ENCODE data around the gene KIF17.
"Not testable (repeated sequence)": the region's sequence is repeated elsewhere in the genome, so short reads cannot be mapped to it uniquely, and the experiment has no call there.

KIF17 gene

DNA sequence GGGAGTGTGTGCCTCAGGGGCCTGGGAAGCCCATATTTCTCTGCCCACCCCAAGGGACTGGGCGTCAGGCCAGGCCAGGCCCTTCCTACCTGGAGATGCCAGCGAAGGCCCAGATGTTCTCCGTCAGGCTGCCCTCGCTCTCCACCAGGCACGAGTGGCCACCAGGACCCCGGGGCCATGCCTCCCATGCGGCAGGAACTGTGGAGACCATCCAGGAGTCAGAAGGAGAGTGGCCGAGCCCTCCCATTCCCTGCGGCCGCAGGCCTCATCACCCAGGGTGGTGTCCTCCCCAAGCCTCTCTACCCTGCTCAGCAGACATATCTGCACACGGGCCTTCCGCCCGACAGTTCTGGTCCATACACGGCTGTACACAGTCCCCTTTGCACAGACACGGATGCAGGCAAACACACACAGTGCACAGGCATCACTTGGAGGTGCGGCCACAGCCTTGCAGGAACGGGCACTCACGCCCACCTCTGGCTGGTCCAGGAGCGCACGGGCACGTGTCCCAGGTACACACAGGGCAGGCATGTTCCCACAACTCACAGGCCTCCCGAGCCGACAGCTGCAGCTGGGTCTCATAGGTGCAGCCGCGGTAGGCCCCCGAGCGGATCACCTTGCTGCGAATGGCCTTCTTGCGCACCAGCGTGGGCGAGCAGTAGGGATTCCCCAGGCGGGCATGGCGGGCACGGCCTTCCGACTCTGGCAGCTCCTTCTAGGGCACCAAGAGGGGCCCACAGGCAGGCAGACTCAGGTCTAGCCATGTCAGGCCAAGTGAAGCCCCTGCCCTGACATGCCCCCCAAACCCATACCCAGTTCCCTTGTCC lies 5.9 kb upstream of the KIF17 start:
- in situ Hi-C loops (cut with MboI; ENCODE audit: low sequenced_read_pairs), result no loop called here
- no peaks in the 10 kb centered on the region for H3K4me1 ChIP-seq
- H3K36me3 ChIP-seq (replicated peaks), result no peaks in the 10 kb centered on the region
- DNase-seq (ENCODE audit: low spot score in 2 of 2), result no peak
- no peaks in the 10 kb centered on the region for H3K9me3 ChIP-seq
- H3K27me3 ChIP-seq (ENCODE audit: low read depth), result no peaks in the 10 kb centered on the region
- H3K4me3 ChIP-seq, result no peak overlapping the region

DNA sequence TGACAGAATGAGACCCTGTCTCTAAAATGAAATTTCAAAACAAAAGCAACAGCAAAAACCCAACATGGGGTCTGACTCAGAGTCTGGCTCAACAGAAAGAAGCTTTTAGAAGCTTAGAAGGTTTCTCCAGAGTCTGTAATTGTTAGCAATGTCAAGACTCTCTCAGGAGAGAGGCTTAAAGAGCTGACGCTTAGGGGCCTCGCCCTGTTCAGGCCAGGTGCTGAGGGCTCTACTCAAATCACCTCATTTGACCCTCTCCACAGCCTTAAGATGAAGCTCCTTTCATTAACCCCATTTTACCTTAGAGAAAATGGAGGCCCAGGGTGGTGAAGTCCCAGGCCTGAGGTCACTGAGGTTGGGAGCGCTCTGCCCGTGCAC lies 5.3 kb upstream of the KIF17 start:
- no peak for DNase-seq (ENCODE audit: low spot score in 2 of 2)
- in situ Hi-C loops (cut with MboI; ENCODE audit: low sequenced_read_pairs), result no loop called here
- H3K9me3 ChIP-seq, result no peaks in the 10 kb centered on the region
- no peaks in the 10 kb centered on the region for H3K36me3 ChIP-seq (replicated peaks)
- no peaks in the 10 kb centered on the region; the same call in 1 of the 2 replicates for H3K4me1 ChIP-seq
- no peaks in the 10 kb centered on the region for H3K27me3 ChIP-seq (ENCODE audit: low read depth)
- H3K4me3 ChIP-seq, result no peak overlapping the region

DNA sequence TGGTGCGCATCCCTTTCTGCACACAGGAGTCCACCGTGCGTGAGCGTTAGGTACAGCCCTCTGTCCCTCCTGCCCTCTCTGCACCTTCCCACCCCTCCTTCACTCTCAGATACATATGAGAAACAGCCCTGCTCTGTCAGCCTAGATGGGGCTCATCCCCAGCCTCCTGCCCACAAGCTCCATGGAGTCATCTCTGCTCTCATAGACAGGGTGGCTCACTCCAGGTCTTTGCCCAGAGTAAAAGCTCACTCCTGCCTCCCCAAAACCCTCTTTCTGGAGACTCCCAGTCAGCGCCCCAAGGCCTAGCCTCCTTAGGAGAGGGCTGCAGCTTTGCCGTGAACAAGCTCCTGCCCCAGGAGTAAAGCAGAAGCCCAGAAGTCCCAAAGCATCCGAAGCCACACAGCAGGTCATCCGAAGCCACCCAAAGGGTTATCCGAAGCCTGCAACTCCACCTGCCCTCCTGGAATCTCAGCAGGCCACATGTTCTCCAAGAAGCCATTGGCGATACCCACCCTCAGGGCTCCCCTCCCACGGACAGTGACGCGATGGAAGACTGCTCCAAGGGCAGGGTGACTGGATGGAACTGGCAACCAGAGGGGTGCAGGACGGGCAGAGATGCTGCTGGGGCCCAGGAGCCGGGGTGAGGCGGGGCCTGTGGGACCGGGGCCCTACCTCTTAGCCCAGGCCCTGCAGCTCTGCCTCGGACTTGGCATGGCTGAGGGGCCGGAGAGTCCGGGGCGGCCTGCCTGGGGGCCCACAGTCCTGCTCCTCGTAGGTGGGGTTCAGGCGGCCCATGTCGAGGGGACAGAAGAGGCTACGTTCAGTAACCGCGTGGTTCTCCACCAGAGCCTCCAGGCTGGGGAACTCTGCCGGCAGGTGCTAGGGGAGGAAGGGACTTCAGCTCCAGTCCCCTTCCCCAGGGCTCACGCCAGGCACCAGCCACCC lies 3.6 kb upstream of the KIF17 start:
- peaks cover 4% of the 10 kb centered on the region; the same call in 1 of the 2 replicates for H3K4me1 ChIP-seq
- H3K9me3 ChIP-seq, result no peaks in the 10 kb centered on the region
- no peaks in the 10 kb centered on the region for H3K27me3 ChIP-seq (ENCODE audit: low read depth)
- no peak overlapping the region for H3K4me3 ChIP-seq
- DNase-seq (ENCODE audit: low spot score in 2 of 2), result no peak
- H3K36me3 ChIP-seq (replicated peaks), result no peaks in the 10 kb centered on the region
- in situ Hi-C loops (cut with MboI; ENCODE audit: low sequenced_read_pairs), result no loop called here

DNA sequence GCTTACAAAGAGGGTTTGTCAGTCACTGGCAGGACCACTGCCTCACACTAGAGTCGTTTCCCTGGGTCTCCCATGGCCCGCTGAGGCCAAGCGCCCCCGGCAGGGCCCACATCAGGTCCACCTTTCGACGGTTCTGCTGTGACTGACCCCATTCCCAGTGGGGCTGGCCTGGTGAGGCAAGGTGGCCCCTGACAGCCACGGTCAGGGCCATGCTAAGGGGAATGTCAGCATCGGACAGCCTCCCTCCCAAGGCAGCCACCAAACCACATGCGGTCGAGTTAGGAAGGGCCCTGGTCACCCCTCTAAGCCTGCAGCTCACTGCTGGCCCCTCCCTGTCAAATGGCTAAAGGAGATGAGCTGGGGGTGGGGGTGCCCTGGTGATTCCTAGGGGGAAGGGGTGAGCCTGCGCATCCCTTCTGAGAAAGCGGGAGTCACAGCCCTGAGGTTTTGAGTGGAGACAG lies 2.9 kb upstream of the KIF17 start:
- no peaks in the 10 kb centered on the region for H3K9me3 ChIP-seq
- in situ Hi-C loops (cut with MboI; ENCODE audit: low sequenced_read_pairs), result no loop called here

DNA sequence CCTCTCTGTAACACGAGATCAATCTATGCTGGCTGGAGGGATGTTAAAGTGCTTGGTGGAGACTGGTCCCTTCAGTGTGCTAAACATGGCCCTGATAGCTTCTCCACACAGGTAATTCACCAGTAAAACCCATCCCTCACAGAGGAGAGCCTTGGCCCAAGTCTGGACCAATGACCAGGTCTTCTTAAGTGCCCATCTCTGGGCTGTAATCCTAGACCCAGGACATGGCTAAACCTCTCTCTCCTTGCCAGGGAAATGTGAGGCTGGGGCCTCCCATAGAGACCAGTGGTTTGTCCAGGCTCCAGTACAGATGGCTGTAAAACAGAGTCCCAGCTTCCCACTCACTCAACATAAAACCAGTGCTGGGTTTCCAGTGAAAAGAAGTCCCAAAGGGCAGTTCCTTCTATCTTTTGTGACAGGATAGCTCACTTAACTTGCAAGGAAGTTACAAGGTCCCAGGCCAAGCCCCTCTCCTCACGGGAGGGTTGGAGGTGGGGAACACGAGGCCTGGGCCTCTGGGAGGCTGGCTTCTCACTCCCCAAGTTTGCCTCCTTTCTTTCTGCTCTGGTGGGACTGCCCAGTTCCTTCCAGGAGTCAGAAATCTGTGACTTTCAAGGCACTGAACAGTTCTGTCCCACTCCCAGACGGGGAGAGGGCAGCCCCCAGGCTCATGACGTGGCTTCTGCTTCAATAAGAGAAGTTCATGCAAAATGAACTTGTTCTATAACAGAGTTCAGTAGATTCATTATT lies 2.2 kb upstream of the KIF17 start:
- no peaks in the 10 kb centered on the region for H3K9me3 ChIP-seq
- DNase-seq (ENCODE audit: low spot score in 2 of 2), result no peak
- in situ Hi-C loops (cut with MboI; ENCODE audit: low sequenced_read_pairs), result no loop called here
- H3K4me3 ChIP-seq, result no peak overlapping the region
- H3K36me3 ChIP-seq (replicated peaks), result no peaks in the 10 kb centered on the region
- no peaks in the 10 kb centered on the region for H3K27me3 ChIP-seq (ENCODE audit: low read depth)
- H3K4me1 ChIP-seq, result peaks cover 4% of the 10 kb centered on the region; the same call in 1 of the 2 replicates

More for the DNA sequence above, 2.9 kb upstream of the KIF17 start:
- peaks cover 4% of the 10 kb centered on the region; the same call in 1 of the 2 replicates for H3K4me1 ChIP-seq
- H3K36me3 ChIP-seq (replicated peaks), result no peaks in the 10 kb centered on the region
- no peaks in the 10 kb centered on the region for H3K27me3 ChIP-seq (ENCODE audit: low read depth)
- no peak overlapping the region for H3K4me3 ChIP-seq
- no peak for DNase-seq (ENCODE audit: low spot score in 2 of 2)

DNA sequence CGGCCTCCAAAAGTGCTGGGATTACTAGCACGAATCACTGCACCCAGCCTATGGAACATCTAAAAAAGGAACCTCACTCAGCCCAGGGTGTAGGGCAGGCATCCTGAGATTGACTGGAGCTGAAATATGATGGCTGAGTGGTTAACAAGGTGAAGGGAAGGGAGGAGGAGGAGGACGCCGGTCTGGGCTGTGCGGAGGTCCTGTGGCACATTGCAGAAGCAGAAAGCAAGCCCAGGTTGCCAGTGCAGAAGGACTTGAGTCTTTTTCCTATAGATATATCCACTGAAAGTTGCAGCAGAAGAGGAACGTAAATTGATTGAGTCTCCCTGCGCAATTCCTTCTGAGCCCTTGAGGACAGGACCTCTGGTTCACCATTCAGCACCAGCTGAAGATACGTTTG lies 1.5 kb upstream of the KIF17 start:
- peaks cover 4% of the 10 kb centered on the region; the same call in 1 of the 2 replicates for H3K4me1 ChIP-seq
- H3K9me3 ChIP-seq, result no peaks in the 10 kb centered on the region
- in situ Hi-C loops (cut with MboI; ENCODE audit: low sequenced_read_pairs), result no loop called here
- no peaks in the 10 kb centered on the region for H3K36me3 ChIP-seq (replicated peaks)
- H3K27me3 ChIP-seq (ENCODE audit: low read depth), result no peaks in the 10 kb centered on the region
- no peak overlapping the region for H3K4me3 ChIP-seq
- no peak for DNase-seq (ENCODE audit: low spot score in 2 of 2)

DNA sequence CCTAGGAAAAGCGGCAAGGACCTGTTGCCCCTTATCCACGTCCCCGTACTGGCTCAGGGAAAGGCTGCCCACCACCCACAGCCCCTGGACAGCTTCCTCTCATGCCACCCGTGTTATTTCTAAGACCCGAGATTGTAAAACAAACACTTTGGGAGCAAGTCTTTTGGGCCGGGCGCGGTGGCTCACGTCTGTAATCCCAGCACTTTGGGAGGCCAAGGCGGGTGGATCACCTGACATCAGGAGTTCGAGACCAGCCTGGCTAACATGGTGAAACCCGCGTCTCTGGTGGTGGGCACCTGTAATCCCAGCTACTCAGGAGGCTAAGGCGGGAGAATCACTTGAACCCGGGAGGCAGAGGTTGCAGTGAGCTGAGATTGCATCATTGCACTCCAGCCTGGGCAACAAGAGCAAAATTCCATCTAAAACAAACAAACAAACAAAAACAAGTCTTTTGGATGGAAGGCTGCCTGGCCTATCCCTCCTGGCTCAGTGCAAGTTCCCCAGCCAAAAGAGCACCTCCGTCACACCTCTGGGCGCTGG lies 606 bp upstream of the KIF17 start:
- DNase-seq (ENCODE audit: low spot score in 2 of 2); H3K27me3 ChIP-seq (ENCODE audit: low read depth); H3K9me3 ChIP-seq; H3K36me3 ChIP-seq (replicated peaks); H3K4me1 ChIP-seq; in situ Hi-C loops (cut with MboI; ENCODE audit: low sequenced_read_pairs): not testable (repeated sequence)
- peak overlapping the region; percentile 29 for H3K4me3 ChIP-seq

DNA sequence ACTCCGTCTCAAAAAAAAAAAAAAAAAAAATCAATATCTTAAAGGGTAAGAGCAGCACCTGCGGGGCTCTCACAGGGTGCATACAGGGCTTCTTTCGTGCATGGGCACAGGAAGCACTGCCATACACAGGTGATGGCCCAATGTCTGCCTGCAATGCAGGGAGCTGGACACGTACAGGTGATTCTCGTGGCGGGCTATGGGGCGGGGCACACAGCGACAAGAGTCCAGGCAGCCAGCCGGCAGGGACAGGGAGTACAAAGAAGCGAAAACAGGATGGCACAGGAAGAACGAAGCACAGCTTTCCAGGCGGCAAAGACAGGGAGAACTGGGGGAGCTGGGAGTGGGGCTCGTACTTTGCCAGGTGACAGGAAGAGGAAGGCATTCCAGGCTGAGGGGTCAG lies 1.6 kb downstream of the KIF17 start:
- no peaks in the 10 kb centered on the region for H3K36me3 ChIP-seq (replicated peaks)
- in situ Hi-C loops (cut with MboI; ENCODE audit: low sequenced_read_pairs), result no loop called here

DNA sequence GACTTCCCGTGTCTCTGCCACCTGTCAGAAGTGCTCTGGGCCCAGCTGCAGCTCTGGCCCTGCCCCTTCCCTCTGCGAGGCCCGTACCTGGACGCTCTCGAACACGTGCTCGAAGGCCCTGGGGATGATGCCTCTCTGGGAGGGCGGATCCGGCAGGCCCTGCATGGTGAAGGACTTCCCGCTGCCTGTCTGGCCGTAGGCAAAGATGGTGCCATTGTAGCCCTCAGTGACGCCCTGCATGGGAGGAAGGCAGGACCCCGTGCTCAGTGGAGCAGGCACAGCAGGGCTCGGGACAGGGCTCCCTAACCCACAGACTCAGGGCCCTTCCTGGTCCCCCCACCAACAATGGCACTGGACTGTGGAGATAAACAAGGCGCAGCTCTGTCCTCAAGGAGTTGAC lies 2.4 kb downstream of the KIF17 start:
- in situ Hi-C loops (cut with MboI; ENCODE audit: low sequenced_read_pairs), result no loop called here
- DNase-seq (ENCODE audit: low spot score in 2 of 2), result no peak

More for the DNA sequence above, 1.6 kb downstream of the KIF17 start:
- DNase-seq (ENCODE audit: low spot score in 2 of 2), result no peak
- no peaks in the 10 kb centered on the region for H3K9me3 ChIP-seq
- H3K27me3 ChIP-seq (ENCODE audit: low read depth), result no peaks in the 10 kb centered on the region
- peaks cover 4% of the 10 kb centered on the region; the same call in 1 of the 2 replicates for H3K4me1 ChIP-seq
- no peak overlapping the region for H3K4me3 ChIP-seq

DNA sequence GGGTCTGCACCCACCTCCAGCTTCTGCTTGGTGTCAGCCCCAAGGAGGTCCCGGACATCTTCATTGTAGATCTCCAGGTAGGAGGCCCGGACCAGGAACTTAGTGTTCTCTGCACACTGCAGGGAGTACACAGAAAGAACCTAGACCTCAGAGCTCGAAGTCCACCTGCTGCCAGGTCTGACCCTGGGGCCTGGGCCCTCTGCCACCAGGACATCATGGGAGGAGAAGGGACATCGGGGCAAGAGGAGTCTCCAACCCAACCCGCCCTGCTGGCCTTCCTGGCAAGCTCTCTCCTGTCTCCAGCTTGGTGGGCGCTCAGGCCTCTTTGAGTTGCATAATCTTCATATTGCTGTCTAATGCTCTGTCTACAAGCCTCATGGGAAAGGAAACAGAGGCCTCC lies 4.4 kb downstream of the KIF17 start:
- Histone ChIP-seq H3K4me3 (no peak overlapping the region), H3K27me3 (ENCODE audit: low read depth) (no peaks in the 10 kb centered on the region), H3K4me1 (peaks cover 4% of the 10 kb centered on the region; the same call in 1 of the 2 replicates), H3K9me3 (no peaks in the 10 kb centered on the region), H3K36me3 (replicated peaks) (no peaks in the 10 kb centered on the region)
- in situ Hi-C loops (cut with MboI; ENCODE audit: low sequenced_read_pairs), result no loop called here
- DNase-seq (ENCODE audit: low spot score in 2 of 2), result no peak

More for the DNA sequence above, 2.4 kb downstream of the KIF17 start:
- Histone ChIP-seq H3K36me3 (replicated peaks) (no peaks in the 10 kb centered on the region), H3K9me3 (no peaks in the 10 kb centered on the region), H3K27me3 (ENCODE audit: low read depth) (no peaks in the 10 kb centered on the region), H3K4me3 (no peak overlapping the region), H3K4me1 (peaks cover 4% of the 10 kb centered on the region; the same call in 1 of the 2 replicates)

DNA sequence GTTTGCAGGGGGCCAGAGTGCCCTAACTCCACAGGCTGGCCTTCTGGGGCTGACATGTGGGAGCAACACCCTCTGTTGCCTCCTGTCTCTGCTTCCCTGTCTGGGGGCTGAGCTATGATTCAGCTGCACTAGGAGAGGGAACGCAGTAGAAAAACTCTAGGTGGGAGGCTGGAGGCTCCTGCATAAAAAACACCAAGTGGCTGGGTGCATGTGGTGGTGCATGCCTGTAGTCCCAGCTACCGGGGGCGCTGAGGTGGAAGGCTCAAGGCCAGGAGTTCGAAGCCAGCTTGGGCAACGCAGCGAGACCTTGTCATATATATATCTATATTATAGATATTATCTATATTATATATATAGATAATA lies 5.6 kb downstream of the KIF17 start:
- H3K4me3 ChIP-seq, result no peak overlapping the region
- peaks cover 3% of the 10 kb centered on the region; the same call in 1 of the 2 replicates for H3K4me1 ChIP-seq
- H3K27me3 ChIP-seq (ENCODE audit: low read depth), result no peaks in the 10 kb centered on the region
- H3K9me3 ChIP-seq, result no peaks in the 10 kb centered on the region
- DNase-seq (ENCODE audit: low spot score in 2 of 2), result no peak
- in situ Hi-C loops (cut with MboI; ENCODE audit: low sequenced_read_pairs), result no loop called here
- H3K36me3 ChIP-seq (replicated peaks), result no peaks in the 10 kb centered on the region

DNA sequence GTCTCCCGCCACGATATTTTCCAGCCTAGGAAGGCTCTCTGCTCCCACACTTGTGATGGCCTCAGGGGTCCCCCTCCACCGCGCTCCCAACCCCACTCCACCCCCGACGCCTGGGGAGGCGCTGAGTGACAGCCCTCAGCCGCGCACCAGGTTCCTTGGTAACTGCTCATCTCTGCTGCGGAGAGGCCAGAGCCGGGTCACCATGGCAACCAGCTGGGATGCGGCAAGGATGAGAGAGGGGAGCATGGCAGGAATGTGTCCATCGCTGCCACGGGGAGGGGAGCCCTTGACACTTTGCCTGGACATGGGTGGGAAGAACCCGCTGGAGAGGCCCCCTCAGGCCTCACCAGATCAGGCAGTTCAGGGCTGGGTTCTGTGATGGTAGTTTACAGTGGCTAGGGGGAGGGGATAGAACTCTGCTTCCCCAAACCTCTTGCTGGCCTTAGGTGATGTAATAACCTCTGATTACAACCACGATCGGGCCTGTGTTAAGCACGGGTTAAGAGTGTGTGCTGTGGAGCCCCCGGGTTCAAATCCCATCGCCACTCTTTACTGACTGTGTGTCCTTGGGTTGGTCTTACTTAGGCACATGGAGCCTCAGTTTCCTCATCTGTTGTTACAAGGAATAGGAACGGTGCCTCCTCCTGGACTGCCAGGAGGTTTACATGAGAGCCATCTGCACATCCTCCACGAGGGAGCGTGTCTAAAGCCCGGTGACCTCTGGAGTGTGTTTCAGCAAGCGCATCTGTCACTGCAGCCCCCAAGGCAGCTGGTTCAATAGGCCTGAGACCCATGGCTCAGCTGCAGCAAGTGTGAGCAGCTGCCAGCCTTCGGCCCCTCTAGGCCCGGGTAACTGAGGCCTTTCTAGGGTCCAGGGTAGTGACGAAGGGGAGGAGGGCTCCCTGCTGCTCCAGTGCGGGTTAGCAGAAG lies 6.3 kb downstream of the KIF17 start:
- Histone ChIP-seq H3K36me3 (replicated peaks) (no peaks in the 10 kb centered on the region), H3K27me3 (ENCODE audit: low read depth) (no peaks in the 10 kb centered on the region), H3K4me1 (no peaks in the 10 kb centered on the region), H3K4me3 (no peak overlapping the region), H3K9me3 (no peaks in the 10 kb centered on the region)
- peak in 1 of 2 experiments; percentile 39 for DNase-seq (ENCODE audit: low spot score in 2 of 2)
- in situ Hi-C loops (cut with MboI; ENCODE audit: low sequenced_read_pairs), result no loop called here

Data from HAP-1 (cell line).